ENCODE data around the gene MAML3.
A peak's percentile ranks its signal among the peaks of the same experiment; 100 is the strongest.

Gene MAML3

DNA sequence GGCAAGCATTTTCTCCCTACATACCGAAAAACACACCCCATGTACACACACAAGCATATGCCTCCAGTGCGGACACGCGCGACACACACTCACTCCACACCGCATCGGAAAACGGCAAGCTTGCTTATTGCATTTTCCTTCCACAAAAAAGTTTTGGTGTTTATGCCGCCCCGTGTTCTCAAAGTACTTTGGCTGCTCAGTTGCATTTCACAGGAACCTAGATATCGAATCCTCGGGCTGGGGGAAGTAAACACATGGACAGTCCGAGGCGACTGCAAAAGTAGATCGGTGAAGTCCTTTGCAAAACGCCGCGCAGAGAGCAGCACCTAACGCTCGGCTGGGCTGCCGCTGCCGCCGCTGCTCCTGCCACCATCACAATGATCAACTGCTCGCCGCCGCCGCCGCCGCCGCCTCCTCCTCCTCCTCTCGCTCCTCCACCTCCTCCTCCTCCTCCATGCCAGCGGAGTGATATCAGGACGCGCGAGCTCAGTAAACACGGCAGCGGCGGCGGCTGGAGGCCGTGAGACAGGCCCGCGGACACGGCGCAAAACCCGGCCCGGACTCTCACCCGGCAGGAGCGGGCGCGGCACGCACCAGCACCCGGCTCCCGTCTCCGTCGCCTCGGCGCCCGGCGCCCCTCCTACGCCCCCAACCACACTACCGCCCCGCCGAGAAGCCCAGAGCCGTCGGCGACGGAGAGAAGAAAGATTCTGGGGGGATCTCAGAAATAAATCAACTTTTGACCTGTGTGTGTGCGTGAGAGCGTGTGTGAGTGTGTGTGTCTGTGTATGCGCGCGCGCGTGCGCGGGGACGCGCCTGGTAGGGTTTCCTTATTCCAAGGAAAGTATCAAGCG, at the start of gene MAML3:
Gene MAML3 (minus strand): TSS at position 467 of the 854 bp plus-strand sequence. CDS start 857 bp downstream, outside the sequence.
- no peak for TF ChIP-seq CTCF (conservative IDR thresholded peaks at IDR 0.05)
- peak within 1 kb of the TSS; percentile 99 for H3K27ac ChIP-seq

- TF ChIP-seq CTCF (conservative IDR thresholded peaks at IDR 0.05), result no peak
- H3K27ac ChIP-seq, result no peak overlapping the region
These were observed 45.0 kb upstream of the MAML3 start for GRCh38 chr4:140198942-140199341.

DNA sequence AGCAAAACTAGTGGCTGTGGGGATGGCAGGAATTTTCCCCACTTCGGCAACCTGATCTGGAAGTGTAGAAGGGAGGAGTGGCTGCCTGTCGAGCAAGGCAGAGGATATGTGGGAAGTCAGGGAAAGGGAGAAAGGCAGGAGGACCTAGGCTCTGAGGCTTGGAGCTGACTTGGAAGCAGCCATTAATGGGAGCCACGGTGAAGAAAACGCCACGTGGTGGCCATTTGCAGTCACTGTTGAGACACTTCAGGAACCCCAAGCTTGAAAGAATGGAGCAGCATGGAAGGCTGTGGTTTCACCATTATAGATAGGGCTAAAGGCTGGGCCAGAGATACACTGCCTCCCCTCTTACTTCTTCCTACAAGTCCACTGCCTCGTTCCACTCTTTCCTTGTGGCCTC, 41.8 kb upstream of the MAML3 start:
- H3K27ac ChIP-seq, result no peak overlapping the region
- TF ChIP-seq CTCF (conservative IDR thresholded peaks at IDR 0.05), result no peak

DNA sequence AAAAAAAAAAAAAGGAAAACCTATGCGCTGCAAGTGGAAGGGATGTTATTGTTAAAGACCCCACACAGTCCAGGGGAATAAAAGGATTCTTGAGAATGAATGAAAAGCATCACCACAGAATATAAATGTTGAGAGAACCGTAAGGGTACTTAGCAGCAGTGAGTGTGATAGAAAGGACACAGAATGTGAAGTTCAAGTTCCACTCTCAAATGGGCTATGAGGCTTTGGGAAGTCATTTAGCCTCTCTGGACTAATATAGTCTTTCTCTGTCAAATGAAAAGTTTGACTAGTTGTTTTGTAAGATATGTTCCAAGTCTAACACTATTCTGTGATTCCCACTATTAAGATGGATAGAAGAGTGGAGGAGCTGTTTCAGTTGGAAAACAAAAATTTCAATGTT, 35.8 kb upstream of the MAML3 start:
- no peak for TF ChIP-seq CTCF (conservative IDR thresholded peaks at IDR 0.05)
- H3K27ac ChIP-seq, result no peak overlapping the region

DNA sequence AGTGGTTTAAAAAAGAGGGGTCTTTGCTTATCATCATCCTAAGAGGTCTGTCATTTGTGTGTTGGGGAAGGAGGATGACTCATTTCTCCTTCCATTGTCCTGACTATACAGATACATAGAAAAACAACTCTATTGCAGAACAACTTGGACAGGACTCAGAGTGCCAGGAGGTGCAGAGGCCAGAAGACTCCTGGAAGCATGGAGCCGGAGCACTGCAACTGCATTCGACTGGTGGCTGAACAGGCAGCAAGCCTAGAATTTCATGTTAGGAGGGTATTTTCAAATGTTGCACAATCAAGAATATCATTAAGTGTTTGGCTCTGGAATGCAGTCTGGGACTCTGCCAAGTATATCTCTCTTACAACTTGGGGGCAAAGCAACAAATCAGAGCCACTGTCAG, 35.0 kb upstream of the MAML3 start:
- H3K27ac ChIP-seq, result no peak overlapping the region
- no peak for TF ChIP-seq CTCF (conservative IDR thresholded peaks at IDR 0.05)

DNA sequence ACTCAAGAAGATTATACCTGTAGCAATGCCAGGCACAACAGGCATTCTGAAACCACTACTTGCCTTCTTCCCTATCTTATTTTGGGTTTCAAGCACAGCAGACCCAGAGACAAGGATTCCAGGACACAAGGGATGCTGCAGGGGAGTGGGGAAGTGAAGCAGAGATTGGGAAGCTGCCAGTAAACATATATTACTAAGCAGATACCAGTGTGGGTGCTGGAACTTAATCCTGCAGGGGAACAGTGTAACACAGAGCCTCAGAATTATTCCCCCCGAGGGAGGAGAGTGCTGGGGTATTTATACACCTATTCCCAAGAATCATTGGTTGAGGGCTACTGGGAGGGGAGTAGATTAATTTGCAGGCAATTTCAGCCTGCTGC, 33.3 kb upstream of the MAML3 start:
- TF ChIP-seq CTCF (conservative IDR thresholded peaks at IDR 0.05), result no peak
- no peak overlapping the region for H3K27ac ChIP-seq

DNA sequence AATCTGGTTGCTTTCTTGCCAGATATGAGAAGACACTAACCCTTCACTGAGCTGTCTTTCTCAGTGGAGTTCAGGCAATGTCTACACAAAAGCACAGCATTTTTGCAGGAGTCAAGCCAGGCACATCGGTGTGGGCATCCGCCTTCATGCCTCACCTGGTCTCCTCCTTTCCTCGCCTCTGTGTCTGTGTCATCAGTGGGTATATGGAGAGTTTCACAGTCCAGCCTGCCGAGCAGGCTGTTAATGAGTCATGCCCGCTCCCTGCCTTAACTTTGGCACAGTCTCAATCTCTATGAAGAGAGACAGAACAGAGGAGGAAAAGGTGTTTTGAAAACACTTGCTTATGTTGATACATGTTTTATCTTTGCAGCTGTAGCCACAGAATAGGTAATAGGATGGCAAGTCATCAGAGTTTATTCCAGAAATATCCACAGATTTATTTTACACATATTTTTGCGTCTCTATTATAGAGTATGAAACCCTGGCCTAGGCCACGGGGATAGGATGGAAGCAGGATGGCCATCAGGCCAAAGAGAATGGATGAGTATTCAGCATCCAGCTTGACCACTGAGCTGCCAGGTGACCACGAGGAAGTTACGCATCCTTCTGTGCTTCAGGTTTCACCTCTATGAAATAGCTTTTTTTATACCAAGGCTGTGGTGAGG, 32.8 kb upstream of the MAML3 start:
- no peak overlapping the region for H3K27ac ChIP-seq
- no peak for TF ChIP-seq CTCF (conservative IDR thresholded peaks at IDR 0.05)

All from VCaP (cell line).